Effector CD8-positive, alpha-beta T cell (primary cell): ENCODE results near the gene POLQ.
"Not testable (repeated sequence)": the region's sequence is repeated elsewhere in the genome, so short reads cannot be mapped to it uniquely, and the experiment has no call there.

ENCODE experiments used
- DNase-seq: peaks from one replicate; lab custom pipeline; 2025; lab: John Stamatoyannopoulos, UW

POLQ gene

DNA sequence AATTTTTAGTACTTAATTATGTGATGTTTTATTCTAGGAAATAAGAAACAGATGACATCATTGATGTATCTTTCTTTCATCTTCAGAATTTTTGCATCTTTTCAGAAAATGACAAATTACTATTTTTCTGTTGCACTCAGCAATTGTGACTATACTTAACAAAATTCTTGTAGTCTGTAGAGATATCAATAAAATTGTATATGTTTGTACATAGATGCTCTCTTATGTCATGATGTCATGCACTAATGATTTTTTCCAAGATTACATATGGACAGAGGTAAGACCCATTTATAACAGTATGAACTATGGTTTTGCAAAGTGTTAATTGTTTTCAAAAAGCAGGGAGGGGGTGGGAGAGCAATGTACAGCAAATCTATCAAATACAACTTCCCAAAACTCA, 121.2 kb downstream of the POLQ start:
- no peak for DNase-seq

DNA sequence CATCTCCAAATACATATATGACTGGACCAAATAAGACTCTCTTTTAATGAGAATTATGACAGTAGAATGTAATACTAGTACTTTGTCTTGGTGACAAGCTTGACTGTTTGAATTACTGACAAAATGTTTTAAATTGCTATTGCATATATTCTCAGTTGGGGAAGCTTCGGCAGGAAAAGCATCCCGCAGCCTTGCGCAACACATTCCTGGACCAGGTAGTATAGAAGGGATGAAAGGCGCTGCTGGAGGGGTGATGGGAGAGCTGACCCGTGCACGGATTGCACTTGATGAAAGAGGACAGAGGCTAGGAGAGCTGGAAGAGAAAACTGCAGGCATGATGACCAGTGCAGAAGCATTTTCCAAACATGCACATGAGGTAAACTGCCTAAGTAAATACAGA, 127.6 kb downstream of the POLQ start:
- no peak for DNase-seq

DNA sequence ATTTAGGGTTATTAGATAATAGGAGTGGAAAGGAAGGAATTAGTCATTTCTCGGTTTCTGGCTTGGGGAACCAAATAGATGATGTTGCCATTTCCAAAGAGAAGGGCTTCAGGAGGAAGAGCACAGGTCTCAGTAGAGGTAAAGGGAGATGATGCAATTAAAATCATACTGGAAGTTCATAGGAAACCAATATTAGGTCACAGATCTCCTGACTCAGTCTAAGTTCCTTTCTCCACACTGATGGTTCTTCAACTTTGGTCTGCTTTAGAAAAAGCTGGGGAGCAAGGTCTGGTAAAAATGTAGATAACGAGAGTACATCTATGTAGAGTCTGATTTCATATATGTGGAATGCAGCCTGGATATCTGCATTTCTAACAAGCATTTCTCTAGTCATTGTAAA, 130.9 kb downstream of the POLQ start:
- no peak for DNase-seq

DNA sequence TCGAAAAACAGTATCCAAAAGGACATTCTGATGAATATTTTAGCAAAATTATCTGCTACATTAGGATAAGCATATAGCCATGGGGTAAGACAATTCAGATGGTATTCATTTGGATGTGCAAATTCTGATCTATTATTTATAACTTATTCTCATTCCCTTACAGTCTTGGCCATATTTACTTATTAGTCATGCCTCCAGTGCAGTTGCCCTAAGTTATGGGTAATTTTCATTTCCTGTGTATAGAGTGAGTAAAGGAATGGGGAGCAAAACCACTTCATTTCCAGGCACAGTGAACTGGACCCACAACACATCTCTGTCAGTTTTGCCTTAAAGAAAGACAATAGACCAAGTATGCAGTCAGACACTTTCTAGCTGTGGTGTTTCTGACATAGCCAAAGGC, 134.3 kb downstream of the POLQ start:
- no peak for DNase-seq

DNA sequence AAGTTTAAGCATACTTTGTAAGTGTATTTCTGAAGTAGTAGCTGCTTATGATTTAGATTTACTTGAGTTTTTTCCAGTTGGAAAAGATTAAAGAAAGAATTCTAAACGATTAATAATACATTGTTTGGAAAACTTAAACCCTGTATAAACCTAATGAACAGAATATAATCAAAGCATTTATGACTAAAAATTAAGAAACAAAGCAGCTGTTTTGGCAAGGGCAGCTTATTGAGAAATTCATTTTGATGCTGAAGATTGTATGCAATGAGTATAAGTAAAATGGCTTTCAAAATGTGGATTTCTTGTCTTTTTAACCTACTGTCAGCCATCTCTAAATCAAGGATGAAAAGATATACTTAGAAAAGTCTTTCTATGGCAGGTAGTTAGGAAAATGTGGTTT, 140.2 kb downstream of the POLQ start:
- DNase-seq, result no peak

DNA sequence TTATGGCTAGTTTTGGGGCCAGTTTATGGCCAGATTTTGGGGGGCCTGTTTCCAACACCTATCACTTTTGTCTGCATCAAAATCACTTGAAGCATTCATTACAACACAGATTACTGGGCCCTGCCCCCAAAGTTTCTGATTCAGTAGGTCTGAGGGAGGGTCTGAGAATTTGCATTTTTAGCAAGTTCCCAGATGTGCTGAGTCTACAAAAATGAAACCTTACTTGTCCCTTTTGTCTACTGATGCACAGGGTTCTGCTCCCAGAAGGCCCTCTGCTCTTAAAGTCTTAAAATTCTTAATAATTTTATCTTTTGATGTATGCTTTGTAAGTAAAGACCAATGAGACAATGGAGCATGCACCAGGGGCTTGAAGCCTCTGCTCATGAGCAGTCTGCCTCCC, 146.0 kb downstream of the POLQ start:
- no peak for DNase-seq

DNA sequence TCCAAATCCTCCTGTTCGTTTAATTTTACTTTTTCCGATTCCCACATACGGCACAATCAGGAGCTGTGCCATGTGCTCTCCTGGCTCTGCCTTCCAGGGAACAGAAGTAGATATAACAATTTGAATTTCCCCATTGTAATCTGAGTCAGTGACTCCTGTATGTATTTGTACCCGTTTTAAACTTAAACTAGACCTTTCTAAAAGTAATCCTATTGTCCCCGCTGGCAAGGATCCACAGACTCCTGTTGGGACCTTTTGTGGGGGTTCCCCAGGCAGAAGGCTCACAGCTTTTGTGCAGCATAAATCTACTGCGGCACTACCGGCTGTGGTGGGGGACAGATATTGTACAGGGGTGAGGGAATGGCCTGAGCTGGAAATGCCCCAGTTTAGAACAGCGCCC, 147.7 kb downstream of the POLQ start:
- DNase-seq, result not testable (repeated sequence)

DNA sequence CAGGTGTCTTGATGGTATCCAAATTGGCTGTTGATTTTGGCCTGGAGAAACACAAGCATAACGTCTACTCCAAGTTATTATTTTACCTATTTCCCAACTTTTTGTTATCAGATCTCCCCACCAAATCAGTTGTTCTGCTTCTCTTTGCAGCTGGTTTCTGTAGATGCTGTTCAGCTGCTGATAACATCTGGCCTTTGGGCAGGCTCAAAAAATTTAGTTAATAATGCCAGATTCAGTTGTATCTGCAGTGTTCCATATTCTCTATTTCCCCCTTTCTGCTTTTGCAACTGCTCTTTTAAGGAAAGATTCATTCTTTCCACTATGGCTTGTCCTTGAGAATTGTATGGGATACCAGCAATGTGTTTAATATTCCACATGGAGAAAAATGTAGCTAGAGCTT, 149.8 kb downstream of the POLQ start:
- not testable (repeated sequence) for DNase-seq

DNA sequence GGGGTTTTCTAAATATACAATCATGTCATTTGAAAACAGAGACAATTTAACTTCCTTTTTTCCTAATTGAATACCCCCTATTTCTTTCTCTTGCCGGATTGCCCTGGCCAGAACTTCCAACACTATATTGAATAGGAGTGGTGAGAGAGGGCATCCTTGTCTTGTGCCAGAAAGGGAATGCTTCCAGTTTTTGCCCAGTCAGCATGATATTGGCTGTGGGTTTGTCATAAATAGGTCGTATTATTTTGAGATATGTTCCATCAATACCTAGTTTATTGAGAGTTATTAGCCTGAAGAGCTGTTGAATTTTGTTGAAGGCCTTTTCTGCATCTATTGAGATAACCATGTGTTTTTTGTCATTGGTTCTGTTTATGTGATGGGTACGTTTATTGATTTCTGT, 157.5 kb downstream of the POLQ start:
- DNase-seq, result not testable (repeated sequence)
